Neural cell (in vitro differentiated cells): ENCODE data around the gene SLC2A4RG.

Experiments
- CTCF ChIP-seq: fragments of 450-650 bp; IDR thresholded peaks from 2 replicates; pipeline ENCODE4 v1.5.1; 2014; ENCODE audit warnings: antibody characterized with exemption, mild to moderate bottlenecking, moderate library complexity; ENCODE audit not compliant: poor library complexity, severe bottlenecking
- EP300 ChIP-seq: fragments of 450-650 bp; conservative IDR thresholded peaks from 2 replicates; pipeline ENCODE4 v1.6.1; 2014; ENCODE audit warnings: antibody characterized with exemption, mild to moderate bottlenecking, moderate library complexity; ENCODE audit not compliant: poor library complexity, severe bottlenecking
- RAD21 ChIP-seq: fragments of 450-650 bp; conservative IDR thresholded peaks from 2 replicates; pipeline ENCODE4 v1.6.1; 2014; ENCODE audit warnings: antibody characterized with exemption, mild to moderate bottlenecking, moderate library complexity

- TF ChIP-seq EP300 (no peak), CTCF (no peak), RAD21 (no peak)
These were observed 43.0 kb downstream of the SLC2A4RG start for GRCh38 chr20:63782521-63782971.
